Uterus (tissue), 2 donors: ENCODE results near the gene ARHGEF25.

Experiments
- CTCF ChIP-seq, 4 experiments: fragments of 200-600 bp in 2 of 4; fragments of 450-650 bp in 2 of 4; sonication (generic) in 2 of 4; IDR thresholded peaks; one replicate each; pipeline ENCODE4 v1.5.1; 2016 to 2019; ENCODE audit warnings: antibody characterized with exemption in 4 of 4, mild to moderate bottlenecking in 2 of 4, moderate library complexity in 1 of 4
- POLR2A ChIP-seq, 2 donors: fragments of 450-650 bp; IDR thresholded peaks; one replicate each; pipeline ENCODE4 v1.6.1; 2016; ENCODE audit warnings: antibody characterized with exemption in 2 of 2, mild to moderate bottlenecking in 1 of 2, moderate library complexity in 1 of 2

- no peak for TF ChIP-seq CTCF (IDR thresholded peaks at IDR 0.05)
- no peak for TF ChIP-seq POLR2A (IDR thresholded peaks at IDR 0.05)
Observed at GRCh38 chr12:57586832-57587429, 24.3 kb upstream of the ARHGEF25 start.
